Suprapubic skin (tissue), 4 donors: ENCODE results near the gene UBA1.

Experiments
- EP300 ChIP-seq: sonication (generic); formaldehyde crosslinking; IDR thresholded peaks from one replicate; pipeline ENCODE4 v1.6.1; 2017; ENCODE audit warnings: antibody characterized with exemption
- POLR2A ChIP-seq, 2 donors: fragments of 450-650 bp; IDR thresholded peaks; one replicate each; pipeline ENCODE4 v1.6.1; 2017; ENCODE audit warnings: antibody characterized with exemption in 2 of 2, mild to moderate bottlenecking in 2 of 2, moderate library complexity in 2 of 2
- POLR2AphosphoS5 ChIP-seq, 3 donors: sonication (generic); formaldehyde crosslinking; IDR thresholded peaks; one replicate each; pipeline ENCODE4 v1.6.1; 2017; ENCODE audit warnings: antibody characterized with exemption in 3 of 3
- TF ChIP-seq, protein P1 (sequence below), 2 donors: fragments of 200-600 bp in 1 of 2; fragments of 450-650 bp in 1 of 2; sonication (generic) in 1 of 2; IDR thresholded peaks; one replicate each; pipeline ENCODE4 v1.5.1; 2016 to 2019; ENCODE audit warnings: antibody characterized with exemption in 2 of 2, mild to moderate bottlenecking in 1 of 2, moderate library complexity in 1 of 2

- TF ChIP-seq, protein P1, sequence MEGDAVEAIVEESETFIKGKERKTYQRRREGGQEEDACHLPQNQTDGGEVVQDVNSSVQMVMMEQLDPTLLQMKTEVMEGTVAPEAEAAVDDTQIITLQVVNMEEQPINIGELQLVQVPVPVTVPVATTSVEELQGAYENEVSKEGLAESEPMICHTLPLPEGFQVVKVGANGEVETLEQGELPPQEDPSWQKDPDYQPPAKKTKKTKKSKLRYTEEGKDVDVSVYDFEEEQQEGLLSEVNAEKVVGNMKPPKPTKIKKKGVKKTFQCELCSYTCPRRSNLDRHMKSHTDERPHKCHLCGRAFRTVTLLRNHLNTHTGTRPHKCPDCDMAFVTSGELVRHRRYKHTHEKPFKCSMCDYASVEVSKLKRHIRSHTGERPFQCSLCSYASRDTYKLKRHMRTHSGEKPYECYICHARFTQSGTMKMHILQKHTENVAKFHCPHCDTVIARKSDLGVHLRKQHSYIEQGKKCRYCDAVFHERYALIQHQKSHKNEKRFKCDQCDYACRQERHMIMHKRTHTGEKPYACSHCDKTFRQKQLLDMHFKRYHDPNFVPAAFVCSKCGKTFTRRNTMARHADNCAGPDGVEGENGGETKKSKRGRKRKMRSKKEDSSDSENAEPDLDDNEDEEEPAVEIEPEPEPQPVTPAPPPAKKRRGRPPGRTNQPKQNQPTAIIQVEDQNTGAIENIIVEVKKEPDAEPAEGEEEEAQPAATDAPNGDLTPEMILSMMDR (IDR thresholded peaks at IDR 0.05): no peak
- no peak for TF ChIP-seq POLR2AphosphoS5 (IDR thresholded peaks at IDR 0.05)
- no peak for TF ChIP-seq POLR2A (IDR thresholded peaks at IDR 0.05)
- TF ChIP-seq EP300: no peak
Observed at GRCh38 chrX:47250017-47250347, 56.4 kb downstream of the UBA1 start.
